HG03095 (cell line): ENCODE measurements around the gene DOK1.

Experiments
- ATAC-seq: cut with Tn5 transposase; IDR thresholded peaks from one replicate; pipeline ENCODE4 v1.9.1; 2021; ENCODE audit warnings: moderate library complexity; ENCODE audit not compliant: unreplicated experiment

The DOK1 gene

DNA sequence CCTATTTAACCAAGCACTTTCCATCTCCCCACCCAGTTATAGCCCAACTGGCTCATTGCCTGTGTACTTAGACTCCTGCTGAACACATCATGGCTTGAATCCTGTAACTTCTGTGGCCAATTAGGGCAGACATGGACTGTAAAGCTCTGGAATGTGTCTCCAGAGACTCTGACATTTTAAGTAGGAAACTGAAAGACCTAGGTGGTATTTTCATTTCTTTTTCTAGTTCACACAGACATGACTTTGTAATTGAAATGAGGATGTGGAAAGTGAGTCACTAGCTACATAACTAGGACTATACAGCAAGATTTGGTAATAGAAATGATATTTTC is 12.2 kb downstream of the DOK1 start:
- no peak for ATAC-seq

- no peak for ATAC-seq
These were observed 13.4 kb downstream of the DOK1 start for GRCh38 chr2:74567881-74568280.

DNA sequence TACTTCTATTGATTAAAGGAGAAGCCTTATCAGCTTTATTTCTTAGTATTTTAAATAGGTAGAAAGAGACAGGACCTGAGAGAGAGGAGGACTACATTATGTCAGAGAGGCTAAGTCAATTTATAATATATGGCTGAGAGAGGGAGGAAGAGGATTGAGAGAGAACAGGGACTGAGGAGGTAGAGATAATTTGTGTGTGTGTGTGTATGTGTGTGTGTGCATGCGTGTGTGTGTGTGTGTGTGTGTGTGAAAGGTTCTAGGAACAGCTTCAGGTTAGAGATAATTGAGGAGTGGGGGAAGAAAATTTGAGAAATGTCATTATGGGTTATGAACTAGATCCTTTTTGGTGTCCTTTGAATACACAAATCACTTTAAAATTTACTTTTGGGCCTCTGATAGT is 15.2 kb downstream of the DOK1 start:
- ATAC-seq, result no peak

DNA sequence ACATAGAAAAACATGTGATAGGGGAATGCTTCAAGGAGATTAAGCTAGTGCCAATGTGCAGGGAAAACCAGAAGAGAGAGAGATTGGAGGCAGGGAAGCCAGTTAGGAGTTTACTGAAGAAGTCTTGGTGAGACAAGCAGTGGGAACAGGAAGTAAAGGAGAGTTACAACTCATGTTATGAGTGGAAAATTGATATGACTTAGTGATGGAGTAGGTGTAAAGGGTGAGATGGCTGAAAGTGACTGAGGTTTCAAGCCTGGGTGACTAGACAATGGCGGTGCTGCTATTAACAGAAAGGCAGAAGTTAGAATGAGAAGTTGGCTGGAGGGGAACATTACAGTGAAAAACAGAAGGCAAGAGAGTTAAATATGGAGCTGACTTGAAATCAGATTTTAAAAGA is 16.5 kb downstream of the DOK1 start:
- peak; percentile 63 for ATAC-seq

DNA sequence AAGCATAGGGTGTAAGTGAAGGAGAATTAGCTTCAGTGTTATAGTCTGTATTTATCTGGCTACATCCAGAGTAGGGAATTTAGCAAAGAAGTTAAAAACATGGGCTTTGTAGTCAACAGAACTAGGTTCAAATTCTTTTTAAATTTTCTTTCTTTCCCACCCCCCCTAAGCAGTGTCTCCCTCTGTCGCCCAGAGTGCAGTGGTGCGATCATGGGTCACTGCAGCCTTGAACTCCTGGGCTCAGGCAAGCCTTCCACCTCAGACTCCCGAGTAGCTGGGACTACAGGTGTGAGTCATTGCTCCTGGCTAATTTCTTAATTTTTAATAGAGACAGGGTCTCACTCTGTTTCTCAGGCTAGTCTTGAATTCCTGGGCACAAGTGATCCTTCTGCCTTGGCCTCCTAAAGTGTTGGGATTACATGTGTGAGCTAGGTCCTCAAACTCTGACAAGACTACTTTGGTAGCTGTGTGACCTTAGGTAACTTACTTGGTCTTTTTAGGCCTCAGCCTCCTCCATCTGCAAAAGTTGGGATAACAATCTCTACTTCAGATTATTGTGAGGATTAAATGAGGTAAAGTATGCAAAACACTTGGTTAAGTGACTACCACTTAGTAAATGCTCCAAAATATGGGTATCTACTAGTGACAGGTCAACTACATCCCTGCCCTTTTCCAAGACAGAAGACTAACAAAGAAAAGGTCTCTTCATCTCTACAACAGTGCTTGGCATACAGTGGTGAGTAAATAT is 17.8 kb downstream of the DOK1 start:
- no peak for ATAC-seq

GRCh38 chr2:74573747-74574562 is 19.4 kb downstream of the DOK1 start:
- peak; percentile 41 for ATAC-seq

- ATAC-seq, result no peak
These were observed 20.8 kb downstream of the DOK1 start for GRCh38 chr2:74575320-74575719.

DNA sequence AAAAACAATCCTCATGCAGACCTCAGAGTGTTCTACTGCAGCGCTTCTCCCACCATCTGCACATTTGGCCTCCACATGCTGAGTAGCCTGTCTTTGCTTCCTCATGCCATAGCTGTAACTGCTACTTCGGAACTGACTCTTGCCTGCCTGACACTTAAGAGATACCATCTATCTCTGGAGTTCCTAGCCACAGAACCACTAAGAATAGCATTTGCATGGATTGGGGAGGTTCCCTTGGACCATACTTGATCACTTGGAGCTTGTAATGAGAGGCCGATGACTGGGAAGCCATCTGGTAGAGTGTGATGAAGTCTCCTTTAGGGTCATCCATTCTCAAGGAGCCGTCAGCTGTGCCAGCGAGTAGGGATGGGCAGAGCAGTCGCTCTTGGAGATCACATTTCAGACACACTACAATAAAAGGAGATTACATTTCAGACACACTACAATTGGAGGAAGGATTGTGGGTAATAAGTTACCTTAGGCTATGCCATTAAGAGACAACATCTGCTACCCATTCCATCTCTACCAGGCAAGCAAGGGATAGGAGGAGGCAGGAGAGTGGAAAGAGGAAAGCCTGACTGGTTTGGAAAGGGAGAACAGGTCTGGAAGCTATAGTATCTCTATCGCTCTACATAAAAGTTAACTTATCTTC is 21.8 kb downstream of the DOK1 start:
- ATAC-seq, result no peak

- no peak for ATAC-seq
These were observed 22.3 kb downstream of the DOK1 start for GRCh38 chr2:74576863-74577229.

DNA sequence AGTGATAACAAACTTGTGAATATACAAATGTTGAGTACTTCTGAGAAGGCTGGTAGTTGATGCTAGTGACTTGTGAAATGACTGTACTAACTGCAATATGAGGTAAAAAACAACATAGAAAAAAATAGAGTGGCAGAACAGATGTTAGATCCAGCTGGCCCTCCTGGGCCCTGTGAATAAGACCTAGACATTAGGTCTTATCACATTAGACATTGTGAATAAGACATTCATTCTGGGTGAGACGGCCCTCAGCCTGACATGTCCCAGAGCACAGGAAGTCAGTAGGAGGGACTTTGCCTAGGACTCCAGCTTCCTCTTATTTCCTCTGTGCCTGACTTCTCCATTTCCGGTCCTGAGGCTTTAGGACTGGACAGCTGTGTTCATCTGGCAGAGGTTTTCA is 22.9 kb downstream of the DOK1 start:
- peak; percentile 31 for ATAC-seq

GRCh38 chr2:74578408-74578807 is 23.9 kb downstream of the DOK1 start:
- ATAC-seq, result peak; percentile 55

DNA sequence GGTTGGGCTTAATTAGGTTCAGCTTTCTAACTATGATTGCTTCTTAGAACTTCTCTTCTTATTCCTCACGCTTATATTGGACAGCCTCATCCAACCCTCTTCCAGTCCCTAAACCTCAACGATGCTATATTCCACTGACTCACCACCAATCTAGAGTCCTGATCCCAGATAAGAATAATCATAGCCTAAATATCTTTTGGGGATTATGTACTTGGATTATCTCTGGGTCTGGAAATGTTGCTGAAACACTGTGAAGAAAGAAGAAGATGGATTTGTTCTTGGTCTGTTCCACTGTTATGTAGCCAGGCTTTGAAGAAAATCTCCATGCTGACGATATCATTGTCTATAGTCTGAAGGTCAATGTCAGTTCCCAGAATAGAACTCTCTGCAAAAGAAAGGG is 26.9 kb downstream of the DOK1 start:
- no peak for ATAC-seq

DNA sequence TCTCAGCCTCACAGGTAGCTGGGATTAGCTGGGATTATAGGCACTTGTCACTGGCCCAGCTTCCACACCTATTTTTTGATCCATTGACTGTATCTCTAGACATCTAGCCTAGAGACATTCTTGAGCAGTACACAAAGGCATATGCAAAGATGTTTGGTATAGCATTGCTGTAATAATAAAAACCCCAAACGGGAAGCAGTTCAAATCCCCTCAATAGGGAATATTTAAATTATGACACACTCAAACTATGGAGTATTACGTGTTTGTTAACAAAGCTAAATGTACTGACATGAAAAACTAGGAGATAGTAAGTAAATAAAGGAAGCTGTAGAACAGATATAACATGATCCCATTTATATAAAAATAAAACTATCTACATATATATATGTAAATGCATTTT is 27.7 kb downstream of the DOK1 start:
- ATAC-seq, result no peak

DNA sequence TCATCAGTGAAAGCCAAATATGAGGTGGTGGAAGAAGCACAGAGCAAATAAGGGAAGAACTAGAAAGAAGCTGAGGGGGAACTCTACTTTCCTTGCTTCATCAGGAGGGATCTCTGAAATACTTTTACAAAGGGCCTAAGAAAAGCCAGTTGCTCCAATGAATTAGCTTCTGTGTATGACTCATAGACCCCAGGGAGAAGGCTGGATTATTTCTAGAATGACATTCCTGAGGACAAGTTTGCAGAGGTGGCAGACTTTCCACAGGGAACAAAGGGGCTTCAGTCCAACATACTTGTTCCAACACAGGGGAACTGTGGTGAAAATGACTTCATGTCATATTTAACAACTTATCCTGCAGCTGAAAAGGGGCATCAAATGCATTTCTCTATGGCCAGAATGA is 29.0 kb downstream of the DOK1 start:
- ATAC-seq, result no peak

- ATAC-seq, result peak; percentile 75
These were observed 29.6 kb downstream of the DOK1 start for GRCh38 chr2:74584088-74584645.

- ATAC-seq, result no peak
These were observed 31.1 kb downstream of the DOK1 start for GRCh38 chr2:74585406-74586185.

- peak; percentile 42 for ATAC-seq
These were observed 33.3 kb downstream of the DOK1 start for GRCh38 chr2:74587664-74588277.

- no peak for ATAC-seq
These were observed 34.1 kb downstream of the DOK1 start for GRCh38 chr2:74588664-74589063.

DNA sequence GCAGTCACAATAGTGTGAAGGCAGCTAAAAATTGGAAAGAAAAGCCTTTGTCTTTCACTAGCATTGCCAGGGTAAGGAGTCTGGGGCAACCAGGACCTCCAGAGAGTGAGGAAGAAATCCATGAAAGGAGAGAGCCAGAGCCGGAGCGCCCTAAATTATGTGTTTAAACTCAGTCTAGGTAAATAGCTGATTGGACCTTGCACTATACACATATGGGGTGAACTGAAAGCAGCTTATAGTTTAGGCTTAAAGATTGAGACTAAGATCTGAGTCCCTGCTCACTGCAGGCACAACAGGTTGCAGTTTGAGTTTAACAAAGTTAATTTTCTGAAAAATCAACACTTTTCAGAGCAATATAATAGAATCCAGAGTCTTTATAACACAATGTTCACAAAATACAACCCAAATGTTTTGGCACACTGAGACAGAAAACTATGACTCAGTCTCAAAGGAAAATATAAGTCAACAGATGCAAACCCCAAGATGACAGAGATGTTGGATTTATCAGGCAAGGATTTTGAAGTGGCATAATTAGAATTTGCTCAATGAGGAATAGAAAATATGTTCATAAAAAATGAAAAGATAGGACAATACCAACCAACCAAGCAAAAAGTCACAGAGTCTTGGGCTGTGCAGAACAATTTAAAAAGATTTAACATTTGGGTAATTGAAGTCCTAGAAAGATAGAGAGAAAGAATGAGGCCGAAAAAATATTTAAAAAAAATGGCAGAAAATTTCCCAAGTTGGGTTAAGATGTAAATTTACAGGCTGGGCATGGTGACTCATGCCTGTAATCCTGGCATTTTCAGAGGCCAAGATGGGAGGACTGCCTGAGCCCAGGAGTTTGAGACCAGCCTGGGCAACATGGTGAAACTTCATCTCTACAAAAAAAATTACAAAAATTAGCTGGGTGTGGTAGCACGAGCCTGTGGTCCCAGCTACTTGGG is 39.6 kb downstream of the DOK1 start:
- no peak for ATAC-seq
